HepG2 (cell line): Measurements from ENCODE around the gene ZNF433. TPM values are rescaled to one million over a fixed set of nuclear protein-coding genes. Genes with fewer than 3 reads are reported as not detected.
"Not testable (repeated sequence)": the region's sequence is repeated elsewhere in the genome, so short reads cannot be mapped to it uniquely, and the experiment has no call there.

Experiments
- ATAC-seq: fragments of 200-7000 bp; cut with Tn5 transposase; 3 replicates; pipeline ENCODE4 v1.9.1; 2020; ENCODE audit warnings: mild to moderate bottlenecking, moderate library complexity
- BruUV-seq: library from RNA; stranded (reverse); fragments of 400-500 nt; replicated peaks from 2 replicates; lab custom pipeline; 2021; lab: Mats Ljungman, UMichigan
- CTCF ChIA-PET: fragments of 300-600 bp; formaldehyde crosslinking; extraction: SDS; loops from one replicate; lab custom pipeline; 2021; ENCODE audit warnings: low total read pairs, inconsistent platforms, low intra/inter-chr PET ratio; lab: Yijun Ruan, JAX
- POLR2A ChIA-PET: fragments of 350-600 bp; sonication (Branson Sonifier 250); formaldehyde crosslinking; loops from one replicate; lab custom pipeline; 2020; ENCODE audit warnings: antibody characterized with exemption, inconsistent platforms; lab: Yijun Ruan, JAX
- DNase-seq: peaks from one replicate; pipeline ENCODE4 v3.0.0-alpha.2; 2015; ENCODE audit warnings: low spot score
- FAIRE-seq: peaks from 3 replicates; lab custom pipeline; 2011; peaks lifted over from hg19 to GRCh38; lab: Jason Lieb, UNC
- H2AFZ ChIP-seq: one replicate; pipeline ENCODE4 v1.6.1; 2011; ENCODE audit warnings: low read length, inconsistent platforms
- H3K27ac ChIP-seq: fragments of 300-600 bp; 3 replicates; pipeline ENCODE4 v1.8.0; 2011; ENCODE audit warnings: mixed run types, mild to moderate bottlenecking, mixed read lengths, low read length, inconsistent platforms; ENCODE audit not compliant: insufficient read depth; ENCODE audit errors: extremely low read length
- H3K27me3 ChIP-seq, 2 experiments: fragments of 200-600 bp in 1 of 2; 2 replicates in 1 of 2; 3 replicates in 1 of 2; pipeline versions ENCODE4 v1.6.0 to v1.8.0; 2011; ENCODE audit warnings: low read length in 2 of 2, mild to moderate bottlenecking in 2 of 2, moderate library complexity in 2 of 2, inconsistent platforms in 1 of 2; ENCODE audit not compliant: insufficient read depth in 2 of 2, control insufficient read depth in 1 of 2
- H3K36me3 ChIP-seq, 2 experiments: fragments of 200-600 bp in 1 of 2; replicated peaks in 1 of 2; 2 replicates in 1 of 2; 3 replicates in 1 of 2; pipeline versions ENCODE4 v1.5.1 to v1.8.0; 2011; ENCODE audit warnings: low read length in 2 of 2, inconsistent platforms in 1 of 2; ENCODE audit not compliant: insufficient read depth in 2 of 2, control insufficient read depth in 1 of 2
- H3K4me1 ChIP-seq: 2 replicates; pipeline ENCODE4 v1.5.1; 2012; ENCODE audit warnings: low read length, inconsistent platforms; ENCODE audit not compliant: insufficient read depth
- H3K4me2 ChIP-seq: 2 replicates; pipeline ENCODE4 v1.6.0; 2011; ENCODE audit warnings: low read depth, low read length, inconsistent platforms
- H3K4me3 ChIP-seq, 3 experiments: fragments of 200-600 bp in 1 of 3; sonication (generic), shearing (Covaris generic) in 1 of 3; replicated peaks in 1 of 3; 2 replicates each; pipeline ENCODE4 v1.5.1; 2011 to 2016; ENCODE audit warnings: low read length in 3 of 3, inconsistent platforms in 2 of 3, low read depth in 2 of 3, mild to moderate bottlenecking in 2 of 3, control low read depth in 1 of 3, mixed read lengths in 1 of 3; ENCODE audit not compliant: insufficient read depth in 1 of 3
- H3K79me2 ChIP-seq: one replicate; pipeline ENCODE4 v1.6.1; 2011; ENCODE audit warnings: low read length, inconsistent platforms; ENCODE audit not compliant: insufficient read depth
- H3K9ac ChIP-seq: 2 replicates; pipeline ENCODE4 v1.6.0; 2011; ENCODE audit warnings: mild to moderate bottlenecking, low read depth, low read length, inconsistent platforms; ENCODE audit not compliant: insufficient read depth
- H3K9me3 ChIP-seq: 2 replicates; pipeline ENCODE4 v1.5.1; 2012; ENCODE audit warnings: mild to moderate bottlenecking, low read length
- H4K20me1 ChIP-seq: 2 replicates; pipeline ENCODE4 v1.6.0; 2011; ENCODE audit warnings: inconsistent platforms, mild to moderate bottlenecking, low read length, moderate library complexity; ENCODE audit not compliant: insufficient read depth
- CCDC6 ChIP-seq: sonication (generic); formaldehyde crosslinking; IDR thresholded peaks from 2 replicates; pipeline ENCODE4 v1.8.1; 2022; ENCODE audit warnings: mild to moderate bottlenecking, missing genetic modification reagents, moderate library complexity
- CREB1 ChIP-seq, 2 experiments: fragments of 450-650 bp in 1 of 2; IDR thresholded peaks; 2 replicates each; pipeline ENCODE4 v1.6.1; 2016 to 2017; ENCODE audit warnings: control low read depth in 1 of 2, mild to moderate bottlenecking in 1 of 2, missing compliant biosample characterization in 1 of 2, missing genetic modification characterization in 1 of 2
- GATA4 ChIP-seq: sonication (generic); IDR thresholded peaks from 2 replicates; pipeline ENCODE4 v1.6.1; 2016; ENCODE audit warnings: antibody characterized with exemption, low read depth, borderline replicate concordance
- TMF1 ChIP-seq: sonication (generic); formaldehyde crosslinking; IDR thresholded peaks from 2 replicates; pipeline ENCODE4 v1.8.1; 2022; ENCODE audit warnings: low read depth, missing genetic modification reagents
- ZFP36 ChIP-seq: fragments of 150-350 bp; IDR thresholded peaks from 2 replicates; pipeline ENCODE4 v1.6.1; 2018; ENCODE audit warnings: borderline replicate concordance, low read length, low read depth; ENCODE audit not compliant: partially characterized antibody
- WGBS: methylation state at CpG from one replicate; pipeline ENCODE4 v1.1.6; 2017; ENCODE audit warnings: low lambda C conversion rate; 5-methylcytosine and 5-hydroxymethylcytosine counted together
- in situ Hi-C: cut with HindIII; loops from 2 replicates; pipeline ENCODE4 v1.10.0; 2017; ENCODE audit warnings: low pct_unique_long_range_greater_than_20kb; ENCODE audit not compliant: extremely low pct_ligation_motif_present
- intact Hi-C: fragments of 100-400 bp; cut with micrococcal nuclease; formaldehyde crosslinking; loops from one replicate; pipeline ENCODE4 v1.10.0; 2022; ENCODE audit not compliant: unreplicated experiment
- polyA plus RNA-seq, 8 experiments: library from polyadenylated mRNA; depleted of rRNA in 3 of 8; stranded (reverse) in 7 of 8; unstranded in 1 of 8; fragments of >200 nt; fragmentation: Illumina TruSeq in 4 of 8; extraction: Trizol in 4 of 8; gene quantifications; 2 replicates each; pipeline versions ENCODE4 v1.2.1 to v1.2.3, GENCODE V29; 2011 to 2016; ENCODE audit warnings: low read depth in 4 of 8, missing spikeins in 1 of 8, mixed read lengths in 1 of 8; ENCODE audit not compliant: insufficient read depth in 1 of 8
- total RNA-seq, 5 experiments: library from RNA; depleted of rRNA; stranded (reverse); fragments of >200 nt; fragmentation: Illumina TruSeq; extraction: Trizol; gene quantifications; 2 replicates each; pipeline ENCODE4 v1.2.3, GENCODE V29; 2016; ENCODE audit warnings: low read depth in 1 of 5
- TF ChIP-seq, protein P1 (sequence below), 2 experiments: fragments of 450-650 bp in 1 of 2; sonication (generic) in 1 of 2; formaldehyde crosslinking; IDR thresholded peaks; 2 replicates each; pipeline versions ENCODE4 v1.5.0 to v1.8.0; 2020 to 2022; ENCODE audit warnings: mild to moderate bottlenecking in 1 of 2, missing genetic modification reagents in 1 of 2
- TF ChIP-seq, protein P2 (sequence below): sonication (generic); formaldehyde crosslinking; conservative IDR thresholded peaks from 2 replicates; pipeline ENCODE4 v1.4.0; 2020; ENCODE audit warnings: missing genetic modification reagents
- TF ChIP-seq, protein P3 (sequence below): sonication (generic); formaldehyde crosslinking; IDR thresholded peaks from 2 replicates; pipeline ENCODE4 v1.4.0; 2020; ENCODE audit warnings: missing genetic modification reagents, mild to moderate bottlenecking, borderline replicate concordance
- TF ChIP-seq, protein P4 (sequence below): sonication (generic); formaldehyde crosslinking; conservative IDR thresholded peaks from 2 replicates; pipeline ENCODE4 v1.4.0; 2020; ENCODE audit warnings: missing genetic modification reagents

ZNF433 gene
- total and polyA plus RNA-seq, 2 of the 13 experiments (the other 11 are each of a cell fraction or from before 2014, with no cell fraction given): 1.8 to 4.9 TPM

DNA sequence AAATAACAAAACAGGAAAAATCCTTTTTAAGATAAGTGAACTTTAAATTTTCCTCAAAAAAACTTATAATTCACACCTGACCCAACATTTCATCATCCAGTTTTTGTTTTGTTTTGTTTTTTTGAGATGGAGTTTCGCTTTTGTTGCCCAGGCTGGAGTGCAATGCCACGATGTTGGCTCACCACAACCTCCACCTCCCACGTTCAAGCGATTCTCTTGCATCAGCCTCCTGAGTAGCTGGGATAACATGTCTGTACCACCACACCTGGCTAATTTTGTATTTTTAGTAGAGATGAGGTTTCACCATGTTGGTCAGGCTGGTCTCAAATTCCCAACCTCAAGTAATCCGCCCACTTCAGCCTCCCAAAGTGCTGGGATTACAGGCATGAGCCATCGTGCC is 47.9 kb upstream of the ZNF433 start:
- ATAC-seq: not testable (repeated sequence)
- WGBS: 26% methylated on average over 6 of the region's 6 CpGs
- TF ChIP-seq, protein P1, sequence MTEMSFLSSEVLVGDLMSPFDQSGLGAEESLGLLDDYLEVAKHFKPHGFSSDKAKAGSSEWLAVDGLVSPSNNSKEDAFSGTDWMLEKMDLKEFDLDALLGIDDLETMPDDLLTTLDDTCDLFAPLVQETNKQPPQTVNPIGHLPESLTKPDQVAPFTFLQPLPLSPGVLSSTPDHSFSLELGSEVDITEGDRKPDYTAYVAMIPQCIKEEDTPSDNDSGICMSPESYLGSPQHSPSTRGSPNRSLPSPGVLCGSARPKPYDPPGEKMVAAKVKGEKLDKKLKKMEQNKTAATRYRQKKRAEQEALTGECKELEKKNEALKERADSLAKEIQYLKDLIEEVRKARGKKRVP (CRISPR knock-in tag; IDR thresholded peaks at IDR 0.05): peak in 1 of 2 experiments; percentile 65; a peak in 2 of 4 replicates
- TF ChIP-seq, all 625 proteins: peak for 1; not testable (repeated sequence) for 624
- H2AFZ ChIP-seq, H3K4me2 ChIP-seq, POLR2A ChIA-PET, H3K27me3 ChIP-seq, in situ Hi-C loops, FAIRE-seq, CTCF ChIA-PET, H3K36me3 ChIP-seq, H3K4me1 ChIP-seq, intact Hi-C loops, H3K79me2 ChIP-seq, H3K9me3 ChIP-seq, H3K9ac ChIP-seq, BruUV-seq, H3K4me3 ChIP-seq, H3K27ac ChIP-seq, DNase-seq, H4K20me1 ChIP-seq: not testable (repeated sequence)

DNA sequence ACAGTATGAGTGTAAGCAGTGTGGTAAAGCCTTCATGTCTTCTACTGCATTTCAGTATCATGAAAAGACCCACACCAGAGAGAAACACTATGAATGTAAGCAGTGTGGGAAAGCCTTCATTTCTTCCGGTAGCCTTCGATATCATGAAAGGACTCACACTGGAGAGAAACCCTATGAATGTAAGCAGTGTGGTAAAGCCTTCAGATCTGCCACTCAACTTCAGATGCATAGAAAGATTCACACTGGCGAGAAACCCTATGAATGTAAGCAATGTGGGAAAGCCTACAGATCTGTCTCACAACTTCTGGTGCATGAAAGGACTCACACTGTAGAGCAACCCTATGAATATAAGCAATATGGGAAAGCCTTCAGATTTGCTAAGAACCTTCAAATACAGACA is 41.9 kb upstream of the ZNF433 start:
- Histone ChIP-seq H3K4me1 (no peaks in the 10 kb centered on the region), H3K27me3 (no peaks in the 10 kb centered on the region), H3K9me3 (peaks cover 27% of the 10 kb centered on the region), H3K4me3 (no peak overlapping the region), H3K9ac (no peak overlapping the region), H4K20me1 (no peaks in the 10 kb centered on the region), H3K36me3 (peaks cover 2 to 20% of the 10 kb centered on the region in 2 experiments; a peak in 3 of 5 replicates), H3K27ac (no peak overlapping the region), H3K4me2 (no peak overlapping the region), H3K79me2 (no peaks in the 10 kb centered on the region), H2AFZ (no peak overlapping the region)
- CTCF ChIA-PET: no interaction called here
- POLR2A ChIA-PET: no interaction called here
- 82% methylated on average over 3 of the region's 3 CpGs for WGBS
- ATAC-seq (no peak), FAIRE-seq (no peak), DNase-seq (no peak)
- in situ Hi-C loops (no loop called here), intact Hi-C loops (no loop called here)
- no TSS peak for BruUV-seq
- TF ChIP-seq, protein P2, sequence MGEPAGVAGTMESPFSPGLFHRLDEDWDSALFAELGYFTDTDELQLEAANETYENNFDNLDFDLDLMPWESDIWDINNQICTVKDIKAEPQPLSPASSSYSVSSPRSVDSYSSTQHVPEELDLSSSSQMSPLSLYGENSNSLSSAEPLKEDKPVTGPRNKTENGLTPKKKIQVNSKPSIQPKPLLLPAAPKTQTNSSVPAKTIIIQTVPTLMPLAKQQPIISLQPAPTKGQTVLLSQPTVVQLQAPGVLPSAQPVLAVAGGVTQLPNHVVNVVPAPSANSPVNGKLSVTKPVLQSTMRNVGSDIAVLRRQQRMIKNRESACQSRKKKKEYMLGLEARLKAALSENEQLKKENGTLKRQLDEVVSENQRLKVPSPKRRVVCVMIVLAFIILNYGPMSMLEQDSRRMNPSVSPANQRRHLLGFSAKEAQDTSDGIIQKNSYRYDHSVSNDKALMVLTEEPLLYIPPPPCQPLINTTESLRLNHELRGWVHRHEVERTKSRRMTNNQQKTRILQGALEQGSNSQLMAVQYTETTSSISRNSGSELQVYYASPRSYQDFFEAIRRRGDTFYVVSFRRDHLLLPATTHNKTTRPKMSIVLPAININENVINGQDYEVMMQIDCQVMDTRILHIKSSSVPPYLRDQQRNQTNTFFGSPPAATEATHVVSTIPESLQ (CRISPR knock-in tag): no peak
- TF ChIP-seq GATA4 (no peak), CREB1 (IDR thresholded peaks at IDR 0.05) (no peak), CREB1 (CRISPR knock-in tag; IDR thresholded peaks at IDR 0.05) (no peak), TMF1 (CRISPR knock-in tag) (no peak), ZFP36 (no peak), CCDC6 (no peak)
- TF ChIP-seq, protein P3, sequence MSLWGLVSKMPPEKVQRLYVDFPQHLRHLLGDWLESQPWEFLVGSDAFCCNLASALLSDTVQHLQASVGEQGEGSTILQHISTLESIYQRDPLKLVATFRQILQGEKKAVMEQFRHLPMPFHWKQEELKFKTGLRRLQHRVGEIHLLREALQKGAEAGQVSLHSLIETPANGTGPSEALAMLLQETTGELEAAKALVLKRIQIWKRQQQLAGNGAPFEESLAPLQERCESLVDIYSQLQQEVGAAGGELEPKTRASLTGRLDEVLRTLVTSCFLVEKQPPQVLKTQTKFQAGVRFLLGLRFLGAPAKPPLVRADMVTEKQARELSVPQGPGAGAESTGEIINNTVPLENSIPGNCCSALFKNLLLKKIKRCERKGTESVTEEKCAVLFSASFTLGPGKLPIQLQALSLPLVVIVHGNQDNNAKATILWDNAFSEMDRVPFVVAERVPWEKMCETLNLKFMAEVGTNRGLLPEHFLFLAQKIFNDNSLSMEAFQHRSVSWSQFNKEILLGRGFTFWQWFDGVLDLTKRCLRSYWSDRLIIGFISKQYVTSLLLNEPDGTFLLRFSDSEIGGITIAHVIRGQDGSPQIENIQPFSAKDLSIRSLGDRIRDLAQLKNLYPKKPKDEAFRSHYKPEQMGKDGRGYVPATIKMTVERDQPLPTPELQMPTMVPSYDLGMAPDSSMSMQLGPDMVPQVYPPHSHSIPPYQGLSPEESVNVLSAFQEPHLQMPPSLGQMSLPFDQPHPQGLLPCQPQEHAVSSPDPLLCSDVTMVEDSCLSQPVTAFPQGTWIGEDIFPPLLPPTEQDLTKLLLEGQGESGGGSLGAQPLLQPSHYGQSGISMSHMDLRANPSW (CRISPR knock-in tag): no peak
- TF ChIP-seq, protein P4, sequence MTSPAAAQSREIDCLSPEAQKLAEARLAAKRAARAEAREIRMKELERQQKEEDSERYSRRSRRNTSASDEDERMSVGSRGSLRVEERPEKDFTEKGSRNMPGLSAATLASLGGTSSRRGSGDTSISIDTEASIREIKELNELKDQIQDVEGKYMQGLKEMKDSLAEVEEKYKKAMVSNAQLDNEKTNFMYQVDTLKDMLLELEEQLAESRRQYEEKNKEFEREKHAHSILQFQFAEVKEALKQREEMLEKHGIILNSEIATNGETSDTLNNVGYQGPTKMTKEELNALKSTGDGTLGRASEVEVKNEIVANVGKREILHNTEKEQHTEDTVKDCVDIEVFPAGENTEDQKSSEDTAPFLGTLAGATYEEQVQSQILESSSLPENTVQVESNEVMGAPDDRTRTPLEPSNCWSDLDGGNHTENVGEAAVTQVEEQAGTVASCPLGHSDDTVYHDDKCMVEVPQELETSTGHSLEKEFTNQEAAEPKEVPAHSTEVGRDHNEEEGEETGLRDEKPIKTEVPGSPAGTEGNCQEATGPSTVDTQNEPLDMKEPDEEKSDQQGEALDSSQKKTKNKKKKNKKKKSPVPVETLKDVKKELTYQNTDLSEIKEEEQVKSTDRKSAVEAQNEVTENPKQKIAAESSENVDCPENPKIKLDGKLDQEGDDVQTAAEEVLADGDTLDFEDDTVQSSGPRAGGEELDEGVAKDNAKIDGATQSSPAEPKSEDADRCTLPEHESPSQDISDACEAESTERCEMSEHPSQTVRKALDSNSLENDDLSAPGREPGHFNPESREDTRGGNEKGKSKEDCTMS: no peak
